Activated T-helper 1 cell treated with anti-CD3 and anti-CD28 coated beads, Interleukin-2, amount 50 U/mL, for 16 hours (primary cell): ENCODE measurements around the gene VPS35.

ENCODE experiments used
- DNase-seq, 2 donors: peaks; one replicate each; pipeline ENCODE4 v3.0.0-alpha.2; 2020; ENCODE audit warnings: low read depth in 1 of 2, low spot score in 1 of 2

VPS35 gene

GRCh38 chr16:46688654-46689364 lies at the start of gene VPS35:
TSS of gene VPS35 (minus strand) at chr16:46689178. CDS start at chr16:46689133, 45 bp downstream.
- peak; percentile 99 for DNase-seq

- DNase-seq: no peak
Observed at GRCh38 chr16:46737621-46738214, 48.7 kb upstream of the VPS35 start.

DNA sequence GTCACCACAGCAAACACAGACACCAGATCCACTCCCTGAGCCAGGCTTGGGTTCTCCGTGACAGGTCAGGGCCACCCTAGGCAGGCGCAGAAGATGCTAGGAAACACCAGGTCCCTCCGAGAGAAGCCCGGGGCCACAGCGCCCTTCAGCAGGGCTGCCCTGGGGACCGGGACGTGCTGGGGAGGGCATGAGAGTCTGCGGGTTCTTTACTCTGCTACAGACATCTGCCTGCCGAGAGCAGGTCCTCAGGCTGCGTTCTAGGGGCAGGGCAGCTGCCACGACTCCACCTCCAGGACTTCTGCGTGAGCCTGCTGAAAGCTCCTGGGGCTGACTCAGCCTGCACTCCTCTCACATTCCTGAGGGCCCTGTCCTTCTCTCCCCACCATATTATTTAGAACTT lies 47.7 kb upstream of the VPS35 start:
- no peak for DNase-seq

DNA sequence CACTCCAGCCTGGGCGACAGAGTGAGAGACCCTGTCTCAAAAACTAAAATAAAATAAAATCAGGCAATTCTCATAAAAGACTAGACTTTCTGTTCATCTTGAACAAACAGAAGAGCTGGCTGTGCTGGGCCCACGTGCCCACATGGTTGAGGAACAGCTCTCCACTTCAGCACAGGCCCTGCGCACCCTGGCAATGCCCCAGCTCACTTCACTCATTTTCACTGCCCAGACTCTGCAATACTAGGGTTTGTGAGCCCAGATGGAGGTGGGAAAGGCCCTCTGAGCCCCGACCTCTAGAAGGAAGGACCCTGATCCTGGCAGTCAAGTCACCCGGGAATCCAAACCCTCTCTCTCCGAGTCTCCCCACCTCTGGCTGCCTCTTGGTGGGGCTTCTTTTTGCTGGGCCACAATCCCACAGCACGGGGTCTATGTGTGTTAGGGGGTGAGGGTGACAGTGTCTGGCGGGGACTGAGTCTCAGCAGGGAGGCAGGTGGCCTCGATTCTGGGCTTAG lies 44.4 kb upstream of the VPS35 start:
- DNase-seq: no peak

GRCh38 chr16:46732561-46732960 lies 43.6 kb upstream of the VPS35 start:
- DNase-seq: no peak

DNA sequence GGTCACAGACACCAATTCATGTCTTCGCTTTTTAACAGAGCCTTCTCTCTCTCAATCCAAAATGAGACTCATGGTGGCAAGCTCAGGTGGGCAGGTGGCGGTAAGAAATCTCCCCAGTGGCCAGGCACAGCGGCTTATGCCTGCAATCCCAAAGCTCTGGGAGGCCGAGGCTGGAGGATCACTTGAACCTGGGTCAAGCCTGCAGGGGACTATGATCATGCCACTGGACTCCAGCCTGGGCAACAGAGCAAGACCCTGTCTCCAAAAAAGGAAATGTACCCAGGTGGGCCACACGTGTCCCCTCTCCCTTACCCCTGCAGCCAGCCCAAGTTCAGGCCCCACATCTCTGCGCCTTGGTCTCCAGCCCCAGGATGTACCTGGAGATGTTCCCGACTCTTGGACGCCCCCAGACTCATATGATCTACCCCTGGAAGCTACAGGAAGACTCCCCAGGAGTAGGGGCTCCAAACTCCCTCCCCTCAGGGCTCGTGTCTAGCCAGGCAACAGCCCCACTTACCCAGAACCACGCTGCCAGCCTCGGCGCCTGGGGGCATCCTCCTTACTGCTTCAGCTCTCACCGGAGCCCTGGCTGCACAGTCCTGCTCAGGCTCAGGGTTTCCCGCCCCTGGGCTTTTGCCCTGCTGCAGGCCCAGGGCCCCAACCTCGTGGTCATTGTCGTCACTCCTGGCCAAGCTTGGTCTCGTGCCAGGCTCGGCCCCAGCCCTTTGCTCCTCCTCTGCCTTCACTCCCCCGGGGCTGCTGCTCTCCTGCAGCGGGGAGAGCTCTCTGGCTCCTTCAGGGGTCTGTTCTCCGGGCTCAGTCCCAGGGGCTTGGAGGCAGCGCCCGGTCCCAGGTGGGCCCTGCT lies 42.9 kb upstream of the VPS35 start:
- no peak for DNase-seq

GRCh38 chr16:46730801-46731690 lies 42.1 kb upstream of the VPS35 start:
- no peak for DNase-seq

GRCh38 chr16:46730126-46730525 lies 41.1 kb upstream of the VPS35 start:
- no peak for DNase-seq

DNA sequence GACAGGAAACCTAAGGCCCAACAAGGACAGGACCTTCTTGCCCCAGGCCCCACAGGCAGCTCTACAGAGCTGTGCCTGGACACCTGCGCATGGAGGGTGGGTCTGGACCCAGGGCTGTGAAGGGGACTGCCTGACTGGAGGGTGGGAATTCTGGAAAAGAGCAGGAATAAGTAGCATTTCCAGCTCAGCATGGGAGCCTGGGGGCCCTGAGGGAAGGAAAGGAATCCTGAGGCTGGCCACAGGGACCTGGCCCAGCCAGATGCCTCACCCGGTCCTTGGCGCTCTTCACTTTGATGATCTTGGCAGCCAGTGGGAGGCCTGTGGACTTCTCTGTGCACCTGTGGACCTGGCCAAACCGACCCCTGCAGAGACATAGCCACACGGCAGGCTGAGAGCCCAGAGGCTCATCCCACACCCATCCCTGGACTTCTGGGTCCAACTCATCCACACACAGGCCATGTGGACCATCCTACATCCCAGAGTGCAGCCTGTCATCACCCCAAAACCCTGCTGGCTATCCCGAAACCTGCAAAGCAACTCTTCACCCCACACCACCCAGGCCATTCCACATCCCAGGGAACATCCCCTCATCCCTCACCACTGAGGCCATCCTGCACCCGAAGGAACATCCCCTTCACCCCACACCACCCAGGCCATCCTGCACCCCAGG lies 40.5 kb upstream of the VPS35 start:
- DNase-seq: no peak

DNA sequence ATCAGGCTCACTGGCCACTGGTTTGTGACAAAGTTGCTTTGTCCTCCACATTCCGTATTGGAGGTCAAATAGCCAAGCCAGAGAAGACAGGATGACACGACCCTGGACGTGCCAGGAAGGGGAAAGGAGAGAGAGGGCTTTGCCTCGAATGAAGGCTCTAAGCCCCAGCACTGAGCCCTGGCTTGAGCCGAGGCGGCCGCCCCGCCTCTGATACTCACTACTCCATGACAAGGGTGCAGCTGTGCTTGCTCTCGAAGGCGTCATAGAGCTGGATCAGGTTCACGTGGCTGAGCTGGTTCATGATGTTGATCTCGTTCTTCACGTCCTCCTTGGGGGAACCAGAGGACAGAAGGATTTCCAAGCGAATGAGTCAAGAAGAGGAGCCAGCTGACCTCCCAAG lies 39.8 kb upstream of the VPS35 start:
- no peak for DNase-seq

DNA sequence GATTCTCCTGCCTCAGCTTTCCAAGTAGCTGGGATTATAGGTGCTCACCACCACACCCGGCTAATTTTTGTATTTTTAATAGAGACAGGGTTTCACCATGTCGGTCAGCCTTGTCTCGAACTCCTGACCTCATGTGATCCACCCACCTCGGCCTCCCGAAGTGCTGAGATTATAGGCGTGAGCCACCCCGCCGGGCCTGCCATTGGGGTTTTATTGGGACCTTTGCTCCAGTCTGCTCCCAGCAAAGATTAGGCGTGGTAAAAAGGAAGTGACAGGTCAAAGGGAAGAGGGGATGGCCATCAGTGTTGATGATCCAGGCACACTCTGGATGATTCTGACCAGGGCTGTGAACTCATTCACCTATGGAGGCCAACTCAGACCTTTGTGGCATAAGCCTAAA lies 38.7 kb upstream of the VPS35 start:
- DNase-seq: no peak

- no peak for DNase-seq
Observed at GRCh38 chr16:46727184-46727583, 38.2 kb upstream of the VPS35 start.

- DNase-seq: no peak
Observed at GRCh38 chr16:46721885-46722284, 32.9 kb upstream of the VPS35 start.

GRCh38 chr16:46720619-46721018 lies 31.6 kb upstream of the VPS35 start:
- DNase-seq: no peak

DNA sequence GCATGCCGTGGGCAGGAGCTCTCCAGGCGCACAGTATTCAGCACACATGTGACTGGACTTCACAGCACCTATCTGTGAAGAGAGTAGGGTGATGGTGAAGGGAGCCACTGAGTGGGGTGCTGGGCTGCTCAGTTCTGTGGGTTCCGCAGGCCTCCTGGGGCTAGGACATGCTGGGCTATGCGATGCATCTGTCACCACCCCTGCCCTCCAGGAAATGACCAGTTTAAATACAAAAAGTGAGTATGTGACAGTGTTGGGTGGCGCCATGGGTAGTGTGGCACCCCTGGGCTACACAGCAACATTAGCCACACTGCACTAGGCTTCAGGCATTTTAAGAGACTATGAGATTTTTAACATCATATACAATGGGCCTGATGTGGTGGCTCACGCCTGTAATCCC lies 30.6 kb upstream of the VPS35 start:
- no peak for DNase-seq

GRCh38 chr16:46718214-46718613 lies 29.2 kb upstream of the VPS35 start:
- no peak for DNase-seq

- no peak for DNase-seq
Observed at GRCh38 chr16:46717692-46718091, 28.7 kb upstream of the VPS35 start.

DNA sequence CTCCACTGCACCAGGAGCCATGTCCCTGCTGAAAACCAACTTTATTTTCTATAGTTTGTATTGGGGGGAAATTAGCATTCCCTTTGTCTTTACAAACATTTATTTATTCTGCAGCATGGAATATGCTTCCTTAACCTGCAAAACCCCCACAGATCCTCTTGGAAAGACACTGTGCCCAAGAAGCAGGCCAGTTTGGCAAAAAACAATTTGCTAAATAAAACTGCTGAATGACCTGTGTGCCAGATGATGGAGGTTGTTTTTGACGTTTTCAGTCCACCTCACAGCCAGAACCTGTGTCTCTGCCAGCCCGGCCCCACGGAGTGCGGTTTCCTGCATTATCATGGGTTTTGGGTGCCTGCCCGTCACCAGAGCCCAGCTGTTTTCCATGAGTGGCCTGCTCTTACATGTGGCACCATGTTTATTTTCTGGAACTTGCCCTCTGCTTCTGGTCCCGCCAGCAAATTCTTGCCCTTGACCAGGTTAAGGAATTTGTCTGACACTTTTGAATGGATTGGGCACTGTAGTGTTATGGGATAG lies 26.9 kb upstream of the VPS35 start:
- no peak for DNase-seq

GRCh38 chr16:46714797-46715591 lies 26.0 kb upstream of the VPS35 start:
- no peak for DNase-seq
